ENCODE results near the gene ATAD1.

DNA sequence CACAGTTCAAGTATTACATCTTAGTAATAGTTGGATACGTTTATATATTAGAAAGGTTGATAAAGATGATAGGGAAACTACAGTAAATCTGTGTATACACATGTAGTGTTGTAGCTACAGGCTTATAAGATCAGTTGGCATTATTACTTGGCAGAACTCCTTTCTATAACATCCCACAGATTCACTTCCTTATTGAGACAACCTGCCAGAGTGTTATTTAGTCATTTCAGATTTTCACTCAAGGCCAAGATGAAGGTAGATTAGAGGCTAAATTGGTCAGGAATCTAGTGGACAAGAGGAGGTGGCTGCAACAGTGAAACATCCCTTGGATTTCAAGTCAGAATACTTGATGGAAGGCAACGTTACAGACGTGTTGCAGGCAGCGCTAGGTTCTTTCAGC, 95.3 kb downstream of the ATAD1 start:
- TF ChIP-seq CEBPB (IDR thresholded peaks at IDR 0.05) (no peak), TAF1 (IDR thresholded peaks at IDR 0.05; ENCODE audit: low read depth) (no peak)

All from Ishikawa (cell line).